HepG2 (cell line): ENCODE results near the gene ARFGAP2. TPM values are rescaled to one million over a fixed set of nuclear protein-coding genes. Genes with fewer than 3 reads are reported as not detected.

ENCODE experiments used
- CREM ChIP-seq, 2 experiments: sonication (generic) in 1 of 2; formaldehyde crosslinking in 1 of 2; IDR thresholded peaks; 2 replicates each; pipeline versions ENCODE4 v1.4.0 to v1.6.1; 2016 to 2020; ENCODE audit warnings: antibody characterized with exemption in 1 of 2, mild to moderate bottlenecking in 1 of 2, missing genetic modification reagents in 1 of 2
- CSRNP1 ChIP-seq: sonication (generic); formaldehyde crosslinking; IDR thresholded peaks from 2 replicates; pipeline ENCODE4 v1.8.1; 2023; ENCODE audit warnings: mild to moderate bottlenecking, missing genetic modification reagents
- KDM6A ChIP-seq: IDR thresholded peaks from 2 replicates; pipeline ENCODE4 v1.6.1; 2016; ENCODE audit warnings: low read depth
- MAF1 ChIP-seq: sonication (generic); formaldehyde crosslinking; IDR thresholded peaks from 2 replicates; pipeline ENCODE4 v1.5.0; 2020; ENCODE audit warnings: missing genetic modification reagents, borderline replicate concordance
- MBD4 ChIP-seq: IDR thresholded peaks from 2 replicates; pipeline ENCODE4 v1.6.1; 2012; ENCODE audit warnings: low read length, inconsistent platforms, borderline replicate concordance
- MBNL3 ChIP-seq: fragments of 250-450 bp; sonication (Bioruptor Pico); conservative IDR thresholded peaks from 2 replicates; pipeline ENCODE4 v1.8.0; 2022; ENCODE audit warnings: mild to moderate bottlenecking, inconsistent platforms
- NBN ChIP-seq: fragments of 450-650 bp; conservative IDR thresholded peaks from 2 replicates; pipeline ENCODE4 v1.6.1; 2017
- NFATC3 ChIP-seq: sonication (generic); formaldehyde crosslinking; IDR thresholded peaks from 2 replicates; pipeline ENCODE4 v1.5.1; 2020; ENCODE audit warnings: mild to moderate bottlenecking, missing genetic modification reagents
- NR3C1 ChIP-seq: sonication (generic); formaldehyde crosslinking; IDR thresholded peaks from 2 replicates; pipeline ENCODE4 v1.4.0; 2020; ENCODE audit warnings: missing genetic modification reagents
- PLRG1 ChIP-seq: fragments of 450-650 bp; conservative IDR thresholded peaks from 2 replicates; pipeline ENCODE4 v1.6.1; 2016
- PLSCR1 ChIP-seq: sonication (generic); formaldehyde crosslinking; IDR thresholded peaks from 2 replicates; pipeline ENCODE4 v1.5.0; 2020; ENCODE audit warnings: missing genetic modification reagents, mild to moderate bottlenecking, borderline replicate concordance
- POGK ChIP-seq: sonication (generic); formaldehyde crosslinking; conservative IDR thresholded peaks from 2 replicates; pipeline ENCODE4 v1.8.0; 2022; ENCODE audit warnings: mild to moderate bottlenecking, moderate library complexity, missing genetic modification reagents
- PTBP1 ChIP-seq: fragments of 200-400 bp; formaldehyde crosslinking; IDR thresholded peaks from 2 replicates; pipeline ENCODE4 v1.6.1; 2018; ENCODE audit warnings: low read length, low read depth; ENCODE audit not compliant: poor library complexity, severe bottlenecking
- SIX4 ChIP-seq: sonication (generic); formaldehyde crosslinking; IDR thresholded peaks from 2 replicates; pipeline ENCODE4 v1.4.0; 2020; ENCODE audit warnings: missing genetic modification reagents
- STAG1 ChIP-seq: sonication (generic); formaldehyde crosslinking; IDR thresholded peaks from 2 replicates; pipeline ENCODE4 v1.4.0; 2020; ENCODE audit warnings: missing genetic modification reagents
- ZIK1 ChIP-seq: sonication (generic); formaldehyde crosslinking; IDR thresholded peaks from 2 replicates; pipeline ENCODE4 v1.5.0; 2020; ENCODE audit warnings: mild to moderate bottlenecking, low read depth, missing genetic modification reagents, borderline replicate concordance
- ZKSCAN1 ChIP-seq: fragments of 150-350 bp; IDR thresholded peaks from 2 replicates; pipeline ENCODE4 v1.6.1; 2014; ENCODE audit warnings: low read length
- ZNF556 ChIP-seq: sonication (generic); formaldehyde crosslinking; IDR thresholded peaks from 2 replicates; pipeline ENCODE4 v1.4.0; 2020; ENCODE audit warnings: mild to moderate bottlenecking, missing genetic modification reagents, borderline replicate concordance
- ZSCAN12 ChIP-seq: sonication (generic); formaldehyde crosslinking; IDR thresholded peaks from 2 replicates; pipeline ENCODE4 v1.9.0; 2021; ENCODE audit warnings: mild to moderate bottlenecking, missing genetic modification reagents
- polyA plus RNA-seq, 8 experiments: library from polyadenylated mRNA; depleted of rRNA in 3 of 8; stranded (reverse) in 7 of 8; unstranded in 1 of 8; fragments of >200 nt; fragmentation: Illumina TruSeq in 4 of 8; extraction: Trizol in 4 of 8; gene quantifications; 2 replicates each; pipeline versions ENCODE4 v1.2.1 to v1.2.3, GENCODE V29; 2011 to 2016; ENCODE audit warnings: low read depth in 4 of 8, missing spikeins in 1 of 8, mixed read lengths in 1 of 8; ENCODE audit not compliant: insufficient read depth in 1 of 8
- total RNA-seq, 5 experiments: library from RNA; depleted of rRNA; stranded (reverse); fragments of >200 nt; fragmentation: Illumina TruSeq; extraction: Trizol; gene quantifications; 2 replicates each; pipeline ENCODE4 v1.2.3, GENCODE V29; 2016; ENCODE audit warnings: low read depth in 1 of 5
- TF ChIP-seq, protein P1 (sequence below): sonication (generic); formaldehyde crosslinking; IDR thresholded peaks from 2 replicates; pipeline ENCODE4 v1.4.0; 2020; ENCODE audit warnings: missing genetic modification reagents
- TF ChIP-seq, protein P2 (sequence below): sonication (generic); formaldehyde crosslinking; IDR thresholded peaks from 2 replicates; pipeline ENCODE4 v1.4.0; 2020; ENCODE audit warnings: mild to moderate bottlenecking, missing genetic modification reagents

ARFGAP2 gene
- total and polyA plus RNA-seq, 2 of the 13 experiments (the other 11 are each of a cell fraction or from before 2014, with no cell fraction given): 32.3 to 75.3 TPM

- TF ChIP-seq, protein P1, sequence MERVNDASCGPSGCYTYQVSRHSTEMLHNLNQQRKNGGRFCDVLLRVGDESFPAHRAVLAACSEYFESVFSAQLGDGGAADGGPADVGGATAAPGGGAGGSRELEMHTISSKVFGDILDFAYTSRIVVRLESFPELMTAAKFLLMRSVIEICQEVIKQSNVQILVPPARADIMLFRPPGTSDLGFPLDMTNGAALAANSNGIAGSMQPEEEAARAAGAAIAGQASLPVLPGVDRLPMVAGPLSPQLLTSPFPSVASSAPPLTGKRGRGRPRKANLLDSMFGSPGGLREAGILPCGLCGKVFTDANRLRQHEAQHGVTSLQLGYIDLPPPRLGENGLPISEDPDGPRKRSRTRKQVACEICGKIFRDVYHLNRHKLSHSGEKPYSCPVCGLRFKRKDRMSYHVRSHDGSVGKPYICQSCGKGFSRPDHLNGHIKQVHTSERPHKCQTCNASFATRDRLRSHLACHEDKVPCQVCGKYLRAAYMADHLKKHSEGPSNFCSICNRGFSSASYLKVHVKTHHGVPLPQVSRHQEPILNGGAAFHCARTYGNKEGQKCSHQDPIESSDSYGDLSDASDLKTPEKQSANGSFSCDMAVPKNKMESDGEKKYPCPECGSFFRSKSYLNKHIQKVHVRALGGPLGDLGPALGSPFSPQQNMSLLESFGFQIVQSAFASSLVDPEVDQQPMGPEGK (CRISPR knock-in tag): peak; percentile 87
- TF ChIP-seq NBN: no peak
- TF ChIP-seq STAG1 (CRISPR knock-in tag): peak; percentile 9; the same call in 1 of the 2 replicates
- TF ChIP-seq PLSCR1 (CRISPR knock-in tag): no peak
- no peak for TF ChIP-seq ZIK1 (CRISPR knock-in tag)
- no peak for TF ChIP-seq CSRNP1 (CRISPR knock-in tag)
- no peak for TF ChIP-seq ZKSCAN1
- TF ChIP-seq MAF1 (CRISPR knock-in tag): 0 out of 2 replicates have a peak, but pooled peaks have one; percentile 88
- TF ChIP-seq POGK (CRISPR knock-in tag): peak; percentile 14
- TF ChIP-seq SIX4: peak; percentile 56; the same call in 1 of the 2 replicates
- no peak for TF ChIP-seq NR3C1 (CRISPR knock-in tag)
- TF ChIP-seq PLRG1: no peak
- no peak for TF ChIP-seq MBNL3 (CRISPR knock-in tag)
- no peak for TF ChIP-seq PTBP1
- TF ChIP-seq KDM6A (CRISPR knock-in tag): no peak
- TF ChIP-seq ZSCAN12 (CRISPR knock-in tag): no peak
- no peak for TF ChIP-seq NFATC3 (CRISPR knock-in tag)
- TF ChIP-seq, protein P2, sequence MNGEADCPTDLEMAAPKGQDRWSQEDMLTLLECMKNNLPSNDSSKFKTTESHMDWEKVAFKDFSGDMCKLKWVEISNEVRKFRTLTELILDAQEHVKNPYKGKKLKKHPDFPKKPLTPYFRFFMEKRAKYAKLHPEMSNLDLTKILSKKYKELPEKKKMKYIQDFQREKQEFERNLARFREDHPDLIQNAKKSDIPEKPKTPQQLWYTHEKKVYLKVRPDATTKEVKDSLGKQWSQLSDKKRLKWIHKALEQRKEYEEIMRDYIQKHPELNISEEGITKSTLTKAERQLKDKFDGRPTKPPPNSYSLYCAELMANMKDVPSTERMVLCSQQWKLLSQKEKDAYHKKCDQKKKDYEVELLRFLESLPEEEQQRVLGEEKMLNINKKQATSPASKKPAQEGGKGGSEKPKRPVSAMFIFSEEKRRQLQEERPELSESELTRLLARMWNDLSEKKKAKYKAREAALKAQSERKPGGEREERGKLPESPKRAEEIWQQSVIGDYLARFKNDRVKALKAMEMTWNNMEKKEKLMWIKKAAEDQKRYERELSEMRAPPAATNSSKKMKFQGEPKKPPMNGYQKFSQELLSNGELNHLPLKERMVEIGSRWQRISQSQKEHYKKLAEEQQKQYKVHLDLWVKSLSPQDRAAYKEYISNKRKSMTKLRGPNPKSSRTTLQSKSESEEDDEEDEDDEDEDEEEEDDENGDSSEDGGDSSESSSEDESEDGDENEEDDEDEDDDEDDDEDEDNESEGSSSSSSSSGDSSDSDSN (CRISPR knock-in tag): peak; percentile 50
- no peak for TF ChIP-seq MBD4
- no peak for TF ChIP-seq CREM (IDR thresholded peaks at IDR 0.05)
- TF ChIP-seq CREM (CRISPR knock-in tag; IDR thresholded peaks at IDR 0.05): no peak
- TF ChIP-seq ZNF556 (CRISPR knock-in tag): no peak
Measured at GRCh38 chr11:47185305-47186075, 8.8 kb upstream of the ARFGAP2 start (continued).
